SK-N-SH treated with all-trans-retinoic acid at 6 μM for 48 hours (cell line): Measurements from ENCODE around the gene LENEP.

Experiments used
- ATAC-seq: fragments of 200-7000 bp; cut with Tn5 transposase; 3 replicates; pipeline ENCODE4 v1.9.1; 2020; ENCODE audit warnings: mild to moderate bottlenecking, moderate library complexity
- ARNTL ChIP-seq: fragments of 450-650 bp; formaldehyde crosslinking; IDR thresholded peaks from 2 replicates; pipeline ENCODE4 v1.5.0; 2020; ENCODE audit warnings: low read depth, mild to moderate bottlenecking, moderate library complexity, borderline replicate concordance
- CREB5 ChIP-seq: fragments of 250-450 bp; sonication (Bioruptor Pico); IDR thresholded peaks from 2 replicates; pipeline ENCODE4 v1.5.1; 2020; ENCODE audit warnings: low read depth, mild to moderate bottlenecking, moderate library complexity
- CSDC2 ChIP-seq: fragments of 250-450 bp; sonication (Bioruptor Pico); IDR thresholded peaks from 2 replicates; pipeline ENCODE4 v1.5.0; 2020; ENCODE audit warnings: mild to moderate bottlenecking, moderate library complexity
- CSRNP3 ChIP-seq: fragments of 250-450 bp; sonication (Bioruptor Pico); IDR thresholded peaks from 2 replicates; pipeline ENCODE4 v1.5.1; 2021; ENCODE audit warnings: mild to moderate bottlenecking, moderate library complexity
- ESRRG ChIP-seq: fragments of 250-450 bp; sonication (Bioruptor Pico); IDR thresholded peaks from 2 replicates; pipeline ENCODE4 v1.6.1; 2021; ENCODE audit warnings: mild to moderate bottlenecking
- GLIS3 ChIP-seq: fragments of 250-450 bp; sonication (Bioruptor Pico); IDR thresholded peaks from 2 replicates; pipeline ENCODE4 v1.5.0; 2020; ENCODE audit warnings: mild to moderate bottlenecking, moderate library complexity
- ISL1 ChIP-seq: fragments of 250-450 bp; sonication (Bioruptor Pico); IDR thresholded peaks from 2 replicates; pipeline ENCODE4 v2.1.2; 2022; ENCODE audit warnings: mild to moderate bottlenecking, moderate library complexity
- OSR1 ChIP-seq: fragments of 250-450 bp; sonication (Bioruptor Pico); IDR thresholded peaks from 2 replicates; pipeline ENCODE4 v1.8.0; 2022; ENCODE audit warnings: moderate library complexity, mild to moderate bottlenecking, inconsistent platforms
- PATZ1 ChIP-seq: fragments of 250-450 bp; sonication (Bioruptor Pico); IDR thresholded peaks from 2 replicates; pipeline ENCODE4 v1.8.0; 2020; ENCODE audit warnings: mild to moderate bottlenecking, moderate library complexity, borderline replicate concordance
- POU6F1 ChIP-seq: fragments of 250-450 bp; sonication (Bioruptor Pico); IDR thresholded peaks from 2 replicates; pipeline ENCODE4 v1.8.0; 2021; ENCODE audit warnings: low read depth, mild to moderate bottlenecking, moderate library complexity, borderline replicate concordance
- PPARA ChIP-seq: fragments of 250-450 bp; sonication (Bioruptor Pico); IDR thresholded peaks from 2 replicates; pipeline ENCODE4 v1.5.0; 2020; ENCODE audit warnings: mild to moderate bottlenecking, borderline replicate concordance
- SNAI2 ChIP-seq: fragments of 250-450 bp; sonication (Bioruptor Pico); IDR thresholded peaks from 2 replicates; pipeline ENCODE4 v1.5.0; 2020; ENCODE audit warnings: mild to moderate bottlenecking, moderate library complexity
- TCF4 ChIP-seq: fragments of 250-450 bp; sonication (Bioruptor Pico); IDR thresholded peaks from 2 replicates; pipeline ENCODE4 v1.8.0; 2021; ENCODE audit warnings: mild to moderate bottlenecking, moderate library complexity, borderline replicate concordance
- TOX ChIP-seq: fragments of 250-450 bp; sonication (Bioruptor Pico); IDR thresholded peaks from 2 replicates; pipeline ENCODE4 v1.8.0; 2021; ENCODE audit warnings: mild to moderate bottlenecking, moderate library complexity, borderline replicate concordance
- TSHZ2 ChIP-seq: fragments of 250-450 bp; sonication (Bioruptor Pico); IDR thresholded peaks from 2 replicates; pipeline ENCODE4 v1.5.0; 2020; ENCODE audit warnings: mild to moderate bottlenecking, moderate library complexity
- ZC3H10 ChIP-seq: fragments of 250-450 bp; sonication (Bioruptor Pico); IDR thresholded peaks from 2 replicates; pipeline ENCODE4 v1.5.1; 2021; ENCODE audit warnings: mild to moderate bottlenecking, moderate library complexity
- ZFP3 ChIP-seq: fragments of 250-450 bp; sonication (Bioruptor Pico); IDR thresholded peaks from 2 replicates; pipeline ENCODE4 v1.5.0; 2020; ENCODE audit warnings: mild to moderate bottlenecking, moderate library complexity
- ZFP30 ChIP-seq: fragments of 450-650 bp; formaldehyde crosslinking; IDR thresholded peaks from 2 replicates; pipeline ENCODE4 v1.5.0; 2022; ENCODE audit warnings: mild to moderate bottlenecking, moderate library complexity
- ZNF565 ChIP-seq: fragments of 450-650 bp; formaldehyde crosslinking; conservative IDR thresholded peaks from 2 replicates; pipeline ENCODE4 v1.5.0; 2020; ENCODE audit warnings: low read depth, mild to moderate bottlenecking, moderate library complexity
- ZNF70 ChIP-seq: fragments of 450-650 bp; formaldehyde crosslinking; IDR thresholded peaks from 2 replicates; pipeline ENCODE4 v1.5.0; 2020; ENCODE audit warnings: mild to moderate bottlenecking, moderate library complexity
- ZNF8 ChIP-seq: fragments of 450-650 bp; formaldehyde crosslinking; IDR thresholded peaks from 2 replicates; pipeline ENCODE4 v1.5.0; 2020; ENCODE audit warnings: mild to moderate bottlenecking, moderate library complexity

Gene LENEP

GRCh38 chr1:154953611-154954038 is 39.8 kb upstream of the LENEP start (continued):
- no peak for TF ChIP-seq CREB5

GRCh38 chr1:154954541-154954940 is 38.8 kb upstream of the LENEP start:
- no peak for ATAC-seq
- TF ChIP-seq TCF4 (no peak), ZNF8 (CRISPR knock-in tag) (no peak), GLIS3 (no peak), POU6F1 (no peak), CSDC2 (no peak), ESRRG (no peak), ZNF565 (CRISPR knock-in tag) (no peak), CSRNP3 (CRISPR knock-in tag) (no peak), OSR1 (CRISPR knock-in tag) (no peak), ZNF70 (CRISPR knock-in tag) (no peak), ARNTL (CRISPR knock-in tag) (no peak), TOX (CRISPR knock-in tag) (no peak), PATZ1 (no peak), ZFP3 (CRISPR knock-in tag) (no peak), SNAI2 (CRISPR knock-in tag) (no peak), ZC3H10 (no peak), ZFP30 (CRISPR knock-in tag) (no peak), TSHZ2 (CRISPR knock-in tag) (no peak), ISL1 (CRISPR knock-in tag) (no peak), CREB5 (no peak)

- TF ChIP-seq CSDC2 (no peak), GLIS3 (no peak), PPARA (CRISPR knock-in tag) (no peak), ISL1 (CRISPR knock-in tag) (no peak), TOX (CRISPR knock-in tag) (peak; percentile 32), ESRRG (no peak), SNAI2 (CRISPR knock-in tag) (no peak)
- peak; percentile 53 for ATAC-seq
Measured at GRCh38 chr1:154955039-154955717, 38.2 kb upstream of the LENEP start.
